Sigmoid colon (tissue), 3 donors: Measurements from ENCODE around the gene ASXL1.

Experiments
- CTCF ChIP-seq, 4 experiments: fragments of 450-650 bp in 3 of 4; fragments of 200-600 bp in 1 of 4; IDR thresholded peaks; one replicate each; pipeline ENCODE4 v1.5.1; 2016 to 2019; ENCODE audit warnings: antibody characterized with exemption in 4 of 4, mild to moderate bottlenecking in 3 of 4, moderate library complexity in 2 of 4
- POLR2A ChIP-seq, 2 donors: fragments of 450-650 bp; IDR thresholded peaks; one replicate each; pipeline ENCODE4 v1.6.1; 2016; ENCODE audit warnings: antibody characterized with exemption in 2 of 2, mild to moderate bottlenecking in 2 of 2, moderate library complexity in 2 of 2

DNA sequence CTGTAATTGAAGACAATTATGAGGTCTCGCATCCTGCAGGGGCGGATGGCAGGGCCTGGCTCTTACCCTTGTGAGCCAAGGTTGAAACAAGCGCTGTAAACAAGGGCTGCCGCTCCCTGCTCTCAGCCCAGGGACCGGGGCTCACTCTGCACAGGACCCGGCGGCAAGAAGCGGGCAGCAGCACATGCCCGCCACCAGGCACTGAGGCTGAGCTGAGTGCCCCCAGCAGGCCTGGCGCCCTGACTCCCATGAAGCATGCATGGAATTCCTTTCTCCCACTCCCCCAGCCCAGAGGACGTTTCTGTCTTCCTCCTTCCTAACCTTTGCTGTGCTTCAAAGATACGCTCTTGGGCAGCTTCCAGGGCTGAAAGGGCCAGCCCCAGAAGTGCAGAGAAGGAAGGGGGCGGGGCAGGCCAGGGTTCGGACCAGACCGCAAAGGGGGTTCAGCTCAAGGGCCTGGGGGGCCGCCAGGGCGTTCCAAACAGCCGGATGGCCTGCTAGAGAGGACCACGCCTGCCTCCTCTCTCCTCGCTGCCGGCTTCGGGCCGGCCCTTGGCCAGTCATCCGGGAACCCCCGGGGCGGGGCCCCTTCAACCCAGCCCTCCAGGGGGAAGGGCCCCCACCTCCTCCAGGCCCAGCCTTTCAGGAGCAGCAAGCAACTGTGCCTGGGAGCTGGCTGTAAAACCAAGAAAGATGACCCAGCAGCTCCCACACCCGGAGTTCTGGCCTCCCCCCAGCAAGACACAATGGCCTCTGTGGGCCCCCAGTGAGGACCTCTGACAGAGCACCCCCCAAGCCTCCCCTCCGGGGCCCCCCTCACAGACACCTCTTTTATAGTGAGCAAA lies 117.1 kb downstream of the ASXL1 start:
- TF ChIP-seq CTCF (IDR thresholded peaks at IDR 0.05) (peak in 1 of 4 experiments; percentile 26), POLR2A (IDR thresholded peaks at IDR 0.05) (peak in 1 of 2 donors; percentile 44)
